Astrocyte of the hippocampus (primary cell): ENCODE measurements around the gene ELP2.
A peak's percentile ranks its signal among the peaks of the same experiment; 100 is the strongest.
"Not testable (repeated sequence)": the region's sequence is repeated elsewhere in the genome, so short reads cannot be mapped to it uniquely, and the experiment has no call there.

Source experiments
- DNase-seq: peaks from one replicate; pipeline ENCODE4 v3.0.0; 2011; ENCODE audit warnings: low read depth, low spot score

The ELP2 gene

GRCh38 chr18:36188916-36189315, 59.2 kb downstream of the ELP2 start:
- DNase-seq: no peak

GRCh38 chr18:36189486-36189885, 59.8 kb downstream of the ELP2 start:
- DNase-seq: peak; percentile 16

GRCh38 chr18:36191286-36191685, 61.6 kb downstream of the ELP2 start:
- DNase-seq: no peak

- DNase-seq: no peak
These were observed 62.0 kb downstream of the ELP2 start for GRCh38 chr18:36191711-36192110.

- DNase-seq: no peak
These were observed 65.1 kb downstream of the ELP2 start for GRCh38 chr18:36194600-36195315.

- peak; percentile 64 for DNase-seq
These were observed 65.9 kb downstream of the ELP2 start for GRCh38 chr18:36195427-36196122.

GRCh38 chr18:36196238-36196995, 66.7 kb downstream of the ELP2 start:
- no peak for DNase-seq

GRCh38 chr18:36197511-36198166, 67.9 kb downstream of the ELP2 start:
- no peak for DNase-seq

GRCh38 chr18:36199691-36200295, 70.1 kb downstream of the ELP2 start:
- no peak for DNase-seq

- no peak for DNase-seq
These were observed 70.7 kb downstream of the ELP2 start for GRCh38 chr18:36200354-36200771.

- no peak for DNase-seq
These were observed 72.1 kb downstream of the ELP2 start for GRCh38 chr18:36201765-36202164.

GRCh38 chr18:36203360-36203895, 73.7 kb downstream of the ELP2 start:
- DNase-seq: no peak

GRCh38 chr18:36205166-36205565, 75.5 kb downstream of the ELP2 start:
- no peak for DNase-seq

- DNase-seq: no peak
These were observed 77.6 kb downstream of the ELP2 start for GRCh38 chr18:36207303-36207702.

GRCh38 chr18:36207969-36208368, 78.3 kb downstream of the ELP2 start:
- not testable (repeated sequence) for DNase-seq

- DNase-seq: peak; percentile 11
These were observed 81.9 kb downstream of the ELP2 start for GRCh38 chr18:36211612-36212065.

- peak; percentile 44 for DNase-seq
These were observed 82.8 kb downstream of the ELP2 start for GRCh38 chr18:36212301-36213171.

- no peak for DNase-seq
These were observed 85.1 kb downstream of the ELP2 start for GRCh38 chr18:36214811-36215210.

GRCh38 chr18:36215577-36215976, 85.9 kb downstream of the ELP2 start:
- no peak for DNase-seq

- DNase-seq: no peak
These were observed 87.6 kb downstream of the ELP2 start for GRCh38 chr18:36217348-36217747.
